ENCODE measurements around the gene CCSER1.

Gene CCSER1

GRCh38 chr4:90207887-90208454 lies 80.8 kb downstream of the CCSER1 start:
- no peak for DNase-seq

GRCh38 chr4:90209922-90210321 lies 82.7 kb downstream of the CCSER1 start:
- no peak for DNase-seq

- no peak for DNase-seq
Observed at GRCh38 chr4:90211174-90211573, 84.0 kb downstream of the CCSER1 start.

GRCh38 chr4:90215286-90215685 lies 88.1 kb downstream of the CCSER1 start:
- no peak for DNase-seq

- DNase-seq, result no peak
Observed at GRCh38 chr4:90219822-90220221, 92.6 kb downstream of the CCSER1 start.

- no peak for DNase-seq
Observed at GRCh38 chr4:90220459-90220858, 93.3 kb downstream of the CCSER1 start.

- no peak for DNase-seq
Observed at GRCh38 chr4:90226734-90227133, 99.5 kb downstream of the CCSER1 start.

- no peak for DNase-seq
Observed at GRCh38 chr4:90227177-90227576, 100.0 kb downstream of the CCSER1 start.

- DNase-seq, result no peak
Observed at GRCh38 chr4:90234916-90235547, 107.8 kb downstream of the CCSER1 start.

GRCh38 chr4:90237751-90238530 lies 110.7 kb downstream of the CCSER1 start:
- no peak for DNase-seq

- DNase-seq, result no peak
Observed at GRCh38 chr4:90240333-90240732, 113.1 kb downstream of the CCSER1 start.

- DNase-seq, result no peak
Observed at GRCh38 chr4:90241008-90241407, 113.8 kb downstream of the CCSER1 start.

- DNase-seq, result no peak
Observed at GRCh38 chr4:90245837-90246236, 118.6 kb downstream of the CCSER1 start.

GRCh38 chr4:90246816-90247215 lies 119.6 kb downstream of the CCSER1 start:
- DNase-seq, result no peak

GRCh38 chr4:90254357-90254756 lies 127.2 kb downstream of the CCSER1 start:
- DNase-seq, result no peak

GRCh38 chr4:90274175-90274574 lies 147.0 kb downstream of the CCSER1 start:
- no peak for DNase-seq

GRCh38 chr4:90280954-90281353 lies 153.8 kb downstream of the CCSER1 start:
- no peak for DNase-seq

GRCh38 chr4:90281541-90282355 lies 154.6 kb downstream of the CCSER1 start:
- DNase-seq, result no peak

- no peak for DNase-seq
Observed at GRCh38 chr4:90290345-90290744, 163.2 kb downstream of the CCSER1 start.

- DNase-seq, result no peak
Observed at GRCh38 chr4:90292438-90292837, 165.2 kb downstream of the CCSER1 start.

GRCh38 chr4:90293320-90293719 lies 166.1 kb downstream of the CCSER1 start:
- no peak for DNase-seq

GRCh38 chr4:90299373-90299772 lies 172.2 kb downstream of the CCSER1 start:
- no peak for DNase-seq

- no peak for DNase-seq
Observed at GRCh38 chr4:90306810-90307209, 179.6 kb downstream of the CCSER1 start.

Data from activated CD4-positive, alpha-beta T cell treated with anti-CD3 and anti-CD28 coated beads, Interleukin-2, Interleukin-6, amounts not matched to agents 100 ng/mL and 50 ng/mL, durations not matched to agents 16 hours and 8 hours (primary cell).